ENCODE measurements around the gene STK11IP. TPM values are rescaled to one million over a fixed set of nuclear protein-coding genes. Genes with fewer than 3 reads are reported as not detected.

Gene STK11IP
- total and polyA plus RNA-seq, 9 of the 15 experiments (the other 6 are each of a cell fraction or from before 2014, with no cell fraction given): 0.52 to 21.7 (median 5.6) TPM

GRCh38 chr2:219571311-219572236, 26.1 kb upstream of the STK11IP start, which contains the start of gene OBSL1 (continued):
- TF ChIP-seq HMBOX1 (IDR thresholded peaks at IDR 0.05) (no peak), ZEB2 (IDR thresholded peaks at IDR 0.05) (peak; percentile 76; the same call in 1 of the 2 replicates), E2F4 (CRISPR knock-in tag; IDR thresholded peaks at IDR 0.05; ENCODE audit: low read depth) (no peak), SRSF9 (IDR thresholded peaks at IDR 0.05; ENCODE audit: borderline replicate concordance, low read depth, low read length) (no peak), ELK3 (CRISPR knock-in tag; IDR thresholded peaks at IDR 0.05) (no peak), HES1 (IDR thresholded peaks at IDR 0.05; ENCODE audit: low read depth) (peak; percentile 68), WHSC1 (IDR thresholded peaks at IDR 0.05; ENCODE audit: low read length) (no peak), TFE3 (CRISPR knock-in tag; IDR thresholded peaks at IDR 0.05) (no peak), RFX7 (CRISPR knock-in tag; IDR thresholded peaks at IDR 0.05) (no peak), CBX8 (IDR thresholded peaks at IDR 0.05; ENCODE audit: borderline replicate concordance, extremely low read depth, low read depth, low read length, poor library complexity, severe bottlenecking) (no peak), SLC30A9 (CRISPR knock-in tag; IDR thresholded peaks at IDR 0.05) (no peak), MYNN (IDR thresholded peaks at IDR 0.05) (peak; percentile 89; the same call in 1 of the 2 replicates), MYNN (CRISPR knock-in tag; IDR thresholded peaks at IDR 0.05) (no peak), ZNF644 (tag; IDR thresholded peaks at IDR 0.05; ENCODE audit: low read depth) (peak; percentile 73), SMARCC2 (IDR thresholded peaks at IDR 0.05; ENCODE audit: low read depth) (peak; percentile 78; the same call in 1 of the 2 replicates), ZNF668 (CRISPR knock-in tag; IDR thresholded peaks at IDR 0.05) (no peak), ARID3B (CRISPR knock-in tag; IDR thresholded peaks at IDR 0.05; ENCODE audit: borderline replicate concordance) (no peak), TEAD1 (CRISPR knock-in tag; IDR thresholded peaks at IDR 0.05) (peak in 1 of 2 experiments; percentile 53; a peak in 1 of 4 replicates), HNRNPLL (IDR thresholded peaks at IDR 0.05; ENCODE audit: low read depth, low read length, poor library complexity, severe bottlenecking) (peak; percentile 39), RBM39 (optimal IDR thresholded peaks at IDR 0.05; ENCODE audit: low read depth, low read length) (peak; percentile 42)

Measured in K562 (cell line).